Neural progenitor cell (in vitro differentiated cells): ENCODE results near the gene MYO3A. TPM values are rescaled to one million over a fixed set of nuclear protein-coding genes. Genes with fewer than 3 reads are reported as not detected.
A peak's percentile ranks its signal among the peaks of the same experiment; 100 is the strongest.

Experiments used
- DNase-seq: peaks from one replicate; pipeline ENCODE4 v3.0.0-alpha.2; 2016; ENCODE audit warnings: low spot score
- H2AFZ ChIP-seq: fragments of 200-600 bp; sonication (generic); replicated peaks from 2 replicates; pipeline ENCODE4 v1.6.1; 2016; ENCODE audit warnings: antibody characterized with exemption
- H3F3A ChIP-seq: fragments of 200-600 bp; sonication (generic); 2 replicates; pipeline ENCODE4 v1.6.1; 2016; ENCODE audit warnings: antibody characterized with exemption, low read depth
- H3K27ac ChIP-seq: fragments of 200-600 bp; sonication (generic); 2 replicates; pipeline ENCODE4 v1.5.1; 2016; ENCODE audit warnings: mild to moderate bottlenecking
- H3K27me3 ChIP-seq: fragments of 200-600 bp; sonication (generic); 2 replicates; pipeline ENCODE4 v1.6.1; 2016; ENCODE audit warnings: mild to moderate bottlenecking, moderate library complexity
- H3K36me3 ChIP-seq: fragments of 200-600 bp; sonication (generic); 2 replicates; pipeline ENCODE4 v1.5.1; 2016
- H3K4me1 ChIP-seq: fragments of 200-600 bp; sonication (generic); 2 replicates; pipeline ENCODE4 v1.6.1; 2016; ENCODE audit warnings: mixed run types
- H3K4me2 ChIP-seq: fragments of 200-600 bp; sonication (generic); 2 replicates; pipeline ENCODE4 v1.6.1; 2016
- H3K4me3 ChIP-seq: fragments of 200-600 bp; sonication (generic); 2 replicates; pipeline ENCODE4 v1.5.1; 2016
- H3K79me2 ChIP-seq: fragments of 200-600 bp; sonication (generic); 2 replicates; pipeline ENCODE4 v1.6.1; 2016; ENCODE audit warnings: low read depth
- H3K9ac ChIP-seq: fragments of 200-600 bp; sonication (generic); 2 replicates; pipeline ENCODE4 v1.6.1; 2016
- H3K9me3 ChIP-seq: fragments of 200-600 bp; sonication (generic); 2 replicates; pipeline ENCODE4 v1.5.1; 2016; ENCODE audit warnings: low read depth
- H4K20me1 ChIP-seq: fragments of 200-600 bp; sonication (generic); 2 replicates; pipeline ENCODE4 v1.6.1; 2016; ENCODE audit warnings: low read depth
- H3K27ac Mint-ChIP-seq: 3 replicates; pipeline ENCODE4 v1.8.0; 2021; ENCODE audit warnings: mixed read lengths
- H3K27me3 Mint-ChIP-seq: 2 replicates; pipeline ENCODE4 v1.8.0; 2022; ENCODE audit warnings: low read depth, mild to moderate bottlenecking, inconsistent platforms, moderate library complexity, mixed read lengths; ENCODE audit not compliant: insufficient read depth
- H3K36me3 Mint-ChIP-seq: 3 replicates; pipeline ENCODE4 v1.8.0; 2021; ENCODE audit warnings: mixed read lengths
- H3K4me1 Mint-ChIP-seq: 3 replicates; pipeline ENCODE4 v1.8.0; 2021; ENCODE audit warnings: mixed read lengths
- H3K4me3 Mint-ChIP-seq: 3 replicates; pipeline ENCODE4 v1.8.0; 2021; ENCODE audit warnings: mild to moderate bottlenecking, moderate library complexity, mixed read lengths
- H3K9me3 Mint-ChIP-seq: 3 replicates; pipeline ENCODE4 v1.8.0; 2020; ENCODE audit warnings: mixed read lengths
- EZH2 ChIP-seq: fragments of 200-600 bp; sonication (generic); IDR thresholded peaks from 2 replicates; pipeline ENCODE4 v1.6.1; 2017; ENCODE audit warnings: antibody characterized with exemption, mild to moderate bottlenecking, moderate library complexity
- EZH2phosphoT487 ChIP-seq: fragments of 200-600 bp; sonication (generic); IDR thresholded peaks from 2 replicates; pipeline ENCODE4 v1.6.1; 2017; ENCODE audit warnings: antibody characterized with exemption
- total RNA-seq: library from RNA; depleted of rRNA; stranded (reverse); fragments of >200 nt; gene quantifications from 2 replicates; pipeline ENCODE4 v1.2.3, GENCODE V29; 2015; ENCODE audit warnings: low replicate concordance
- TF ChIP-seq, protein P1 (sequence below): fragments of 200-600 bp; sonication (generic); IDR thresholded peaks from 2 replicates; pipeline ENCODE4 v1.5.1; 2017; ENCODE audit warnings: antibody characterized with exemption, mild to moderate bottlenecking

MYO3A gene
- total RNA-seq, 1 donor from 2014 or later: 0.09 TPM

DNA sequence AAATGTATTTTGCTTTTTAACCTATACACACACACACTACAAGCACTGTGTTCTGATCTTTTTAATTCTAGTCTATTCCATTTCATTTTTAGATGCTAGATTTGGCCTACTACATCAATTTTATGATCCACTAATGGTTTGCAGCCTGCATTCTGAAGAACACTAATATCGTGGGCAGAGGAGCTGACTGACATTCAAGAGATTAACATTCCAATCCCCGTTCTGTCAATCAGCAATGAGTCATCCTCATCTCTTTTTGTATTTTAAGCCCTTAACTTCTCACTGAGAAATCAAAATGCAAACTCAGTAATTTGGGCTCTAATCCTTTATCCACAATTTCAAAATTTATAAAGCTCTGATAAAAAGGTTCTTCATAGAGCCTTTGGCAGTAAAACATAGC is 235.4 kb downstream of the MYO3A start:
- H3K4me1 ChIP-seq: peaks cover 10% of the 10 kb centered on the region
- Mint-ChIP-seq H3K36me3 (no peaks in the 10 kb centered on the region), H3K4me1 (peaks cover 18% of the 10 kb centered on the region), H3K9me3 (no peaks in the 10 kb centered on the region), H3K4me3 (no peak overlapping the region), H3K27ac (no peak overlapping the region), H3K27me3 (peaks cover 2% of the 10 kb centered on the region)
- no peak overlapping the region for H3K4me2 ChIP-seq
- H3K9ac ChIP-seq: no peak overlapping the region
- no peaks in the 10 kb centered on the region for H3K27me3 ChIP-seq
- no peaks in the 10 kb centered on the region for H3K9me3 ChIP-seq
- no peak overlapping the region for H3K4me3 ChIP-seq
- no peaks in the 10 kb centered on the region for H4K20me1 ChIP-seq
- DNase-seq: peak; percentile 42
- no peaks in the 10 kb centered on the region for H3F3A ChIP-seq
- no peak overlapping the region for H2AFZ ChIP-seq
- no peaks in the 10 kb centered on the region for H3K36me3 ChIP-seq
- TF ChIP-seq, protein P1, sequence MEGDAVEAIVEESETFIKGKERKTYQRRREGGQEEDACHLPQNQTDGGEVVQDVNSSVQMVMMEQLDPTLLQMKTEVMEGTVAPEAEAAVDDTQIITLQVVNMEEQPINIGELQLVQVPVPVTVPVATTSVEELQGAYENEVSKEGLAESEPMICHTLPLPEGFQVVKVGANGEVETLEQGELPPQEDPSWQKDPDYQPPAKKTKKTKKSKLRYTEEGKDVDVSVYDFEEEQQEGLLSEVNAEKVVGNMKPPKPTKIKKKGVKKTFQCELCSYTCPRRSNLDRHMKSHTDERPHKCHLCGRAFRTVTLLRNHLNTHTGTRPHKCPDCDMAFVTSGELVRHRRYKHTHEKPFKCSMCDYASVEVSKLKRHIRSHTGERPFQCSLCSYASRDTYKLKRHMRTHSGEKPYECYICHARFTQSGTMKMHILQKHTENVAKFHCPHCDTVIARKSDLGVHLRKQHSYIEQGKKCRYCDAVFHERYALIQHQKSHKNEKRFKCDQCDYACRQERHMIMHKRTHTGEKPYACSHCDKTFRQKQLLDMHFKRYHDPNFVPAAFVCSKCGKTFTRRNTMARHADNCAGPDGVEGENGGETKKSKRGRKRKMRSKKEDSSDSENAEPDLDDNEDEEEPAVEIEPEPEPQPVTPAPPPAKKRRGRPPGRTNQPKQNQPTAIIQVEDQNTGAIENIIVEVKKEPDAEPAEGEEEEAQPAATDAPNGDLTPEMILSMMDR: no peak
- TF ChIP-seq EZH2 (no peak), EZH2phosphoT487 (no peak)
- no peak overlapping the region for H3K27ac ChIP-seq
- no peaks in the 10 kb centered on the region for H3K79me2 ChIP-seq

DNA sequence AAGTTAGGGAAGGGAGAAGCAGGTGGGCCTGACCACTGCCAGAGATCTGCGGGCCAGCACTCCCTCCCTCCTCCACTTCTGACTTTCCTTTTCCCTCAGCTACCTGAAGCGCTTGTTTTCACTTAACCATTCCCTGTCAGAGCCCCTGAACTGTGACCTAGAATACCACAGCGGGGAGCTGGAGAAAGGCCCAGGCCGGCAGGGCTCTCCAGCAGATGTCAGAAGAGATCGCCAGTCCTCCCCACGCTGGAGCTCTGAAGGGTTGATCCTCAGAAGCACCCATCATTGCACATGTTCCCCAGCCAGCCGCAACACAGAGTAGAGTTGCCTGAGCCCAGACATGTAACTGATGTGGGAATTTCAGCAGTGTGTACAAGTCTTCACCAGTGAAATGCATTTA is 238.1 kb downstream of the MYO3A start:
- Mint-ChIP-seq H3K9me3 (peaks cover 2% of the 10 kb centered on the region), H3K4me1 (peaks cover 18% of the 10 kb centered on the region), H3K27me3 (peaks cover 2% of the 10 kb centered on the region), H3K4me3 (no peak overlapping the region), H3K36me3 (no peaks in the 10 kb centered on the region), H3K27ac (no peak overlapping the region)
- Histone ChIP-seq H2AFZ (peak overlapping the region; percentile 3), H4K20me1 (no peaks in the 10 kb centered on the region), H3F3A (no peaks in the 10 kb centered on the region), H3K36me3 (no peaks in the 10 kb centered on the region), H3K79me2 (no peaks in the 10 kb centered on the region), H3K9me3 (no peaks in the 10 kb centered on the region), H3K4me3 (no peak overlapping the region), H3K27ac (no peak overlapping the region), H3K4me2 (no peak overlapping the region), H3K9ac (no peak overlapping the region), H3K27me3 (no peaks in the 10 kb centered on the region), H3K4me1 (peaks cover 10% of the 10 kb centered on the region)
- peak; percentile 19 for DNase-seq
- TF ChIP-seq, protein P1: no peak
- TF ChIP-seq EZH2 (no peak), EZH2phosphoT487 (no peak)

DNA sequence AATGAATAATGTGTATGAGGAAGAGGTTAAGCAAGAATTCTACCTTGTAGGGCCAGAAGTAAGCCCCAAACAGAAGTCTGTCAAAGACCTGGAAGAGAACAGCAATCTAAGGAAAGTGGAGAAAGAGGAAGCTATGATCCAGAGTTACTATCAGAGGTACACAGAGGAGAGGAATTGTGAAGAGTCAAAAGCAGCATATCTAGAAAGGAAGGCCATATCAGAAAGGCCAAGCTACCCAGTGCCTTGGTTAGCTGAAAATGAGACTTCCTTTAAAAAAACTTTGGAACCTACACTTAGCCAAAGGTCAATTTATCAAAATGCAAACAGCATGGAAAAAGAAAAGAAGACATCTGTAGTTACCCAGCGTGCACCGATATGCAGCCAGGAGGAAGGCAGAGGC is 239.8 kb downstream of the MYO3A start:
- H3K4me3 Mint-ChIP-seq: no peak overlapping the region
- TF ChIP-seq, protein P1: no peak
- TF ChIP-seq EZH2phosphoT487: no peak
- no peak for TF ChIP-seq EZH2
- Histone ChIP-seq H3K9ac (no peak overlapping the region), H3K27ac (no peak overlapping the region), H3K4me1 (peaks cover 10% of the 10 kb centered on the region), H3K27me3 (no peaks in the 10 kb centered on the region), H3K9me3 (no peaks in the 10 kb centered on the region), H3K36me3 (no peaks in the 10 kb centered on the region), H3K4me3 (no peak overlapping the region), H2AFZ (peak overlapping the region; percentile 45), H3K4me2 (no peak overlapping the region), H4K20me1 (no peaks in the 10 kb centered on the region), H3F3A (no peaks in the 10 kb centered on the region), H3K79me2 (no peaks in the 10 kb centered on the region)
- no peaks in the 10 kb centered on the region for H3K36me3 Mint-ChIP-seq
- no peaks in the 10 kb centered on the region for H3K27me3 Mint-ChIP-seq
- peaks cover 15% of the 10 kb centered on the region for H3K4me1 Mint-ChIP-seq
- no peak overlapping the region for H3K27ac Mint-ChIP-seq
- no peak for DNase-seq
- H3K9me3 Mint-ChIP-seq: peaks cover 2% of the 10 kb centered on the region
